Fibroblast of lung (primary cell): ENCODE results near the gene EXOSC7. TPM values are rescaled to one million over a fixed set of nuclear protein-coding genes. Genes with fewer than 3 reads are reported as not detected.
A peak's percentile ranks its signal among the peaks of the same experiment; 100 is the strongest.

Source experiments
- DNase-seq, 2 donors: peaks; one replicate each; pipeline versions ENCODE4 v3.0.0 to v3.0.0-alpha.2; 2010; ENCODE audit warnings: low read depth in 2 of 2
- H2AFZ ChIP-seq: 2 replicates; pipeline ENCODE4 v1.5.1; 2012; ENCODE audit warnings: low read length, control low read depth, inconsistent platforms
- H3K27ac ChIP-seq: 2 replicates; pipeline ENCODE4 v1.5.1; 2011; ENCODE audit warnings: low read length, control low read depth; ENCODE audit not compliant: insufficient read depth
- H3K27me3 ChIP-seq: 2 replicates; pipeline ENCODE4 v1.5.1; 2011; ENCODE audit warnings: mild to moderate bottlenecking, low read length; ENCODE audit not compliant: control insufficient read depth, insufficient read depth
- H3K36me3 ChIP-seq: 2 replicates; pipeline ENCODE4 v1.5.1; 2011; ENCODE audit warnings: low read length; ENCODE audit not compliant: control insufficient read depth, insufficient read depth
- H3K4me1 ChIP-seq: 2 replicates; pipeline ENCODE4 v1.5.1; 2011; ENCODE audit warnings: low read length; ENCODE audit not compliant: control insufficient read depth, insufficient read depth; ENCODE audit errors: extremely low read depth
- H3K4me2 ChIP-seq: 2 replicates; pipeline ENCODE4 v1.5.1; 2011; ENCODE audit warnings: low read length, control low read depth; ENCODE audit not compliant: insufficient read depth; ENCODE audit errors: extremely low read depth
- H3K4me3 ChIP-seq, 4 experiments: fragments of 200-600 bp in 1 of 4; sonication (generic) in 1 of 4; replicated peaks in 1 of 4; 2 replicates each; pipeline ENCODE4 v1.5.1; 2011 to 2016; ENCODE audit warnings: low read length in 4 of 4, low read depth in 3 of 4, mild to moderate bottlenecking in 3 of 4, control low read depth in 2 of 4, inconsistent platforms in 1 of 4, mixed read lengths in 1 of 4; ENCODE audit not compliant: insufficient read depth in 1 of 4; ENCODE audit errors: control extremely low read depth in 1 of 4
- H3K79me2 ChIP-seq: 2 replicates; pipeline ENCODE4 v1.5.1; 2012; ENCODE audit warnings: mild to moderate bottlenecking, low read length, inconsistent platforms; ENCODE audit not compliant: control insufficient read depth, insufficient read depth
- H3K9ac ChIP-seq: 2 replicates; pipeline ENCODE4 v1.5.1; 2011; ENCODE audit warnings: mild to moderate bottlenecking, low read length, control low read depth; ENCODE audit not compliant: insufficient read depth
- H3K9me3 ChIP-seq: 2 replicates; pipeline ENCODE4 v1.5.1; 2012; ENCODE audit warnings: low read depth, low read length; ENCODE audit not compliant: control insufficient read depth, insufficient read depth
- H4K20me1 ChIP-seq: 2 replicates; pipeline ENCODE4 v1.5.1; 2011; ENCODE audit warnings: low read length; ENCODE audit not compliant: control insufficient read depth, insufficient read depth; ENCODE audit errors: extremely low read depth
- CTCF ChIP-seq, 2 donors: IDR thresholded peaks in 1 of 2; conservative IDR thresholded peaks in 1 of 2; 1 replicate in 1 of 2; 2 replicates in 1 of 2; pipeline ENCODE4 v1.5.1; 2011 to 2012; ENCODE audit warnings: low read length in 2 of 2, control low read depth in 1 of 2, inconsistent platforms in 1 of 2, low read depth in 1 of 2, mild to moderate bottlenecking in 1 of 2
- EZH2 ChIP-seq: IDR thresholded peaks from 2 replicates; pipeline ENCODE4 v1.5.1; 2012; ENCODE audit warnings: low read length, control low read depth, mild to moderate bottlenecking; ENCODE audit errors: missing control alignments
- polyA plus RNA-seq, 2 donors: library from polyadenylated mRNA; depleted of rRNA in 1 of 2; stranded (reverse) in 1 of 2; unstranded in 1 of 2; fragments of >200 nt; gene quantifications; 2 replicates each; pipeline ENCODE4 v1.2.1, GENCODE V29; 2011 to 2012; ENCODE audit warnings: missing spikeins in 1 of 2
- total RNA-seq: library from RNA; depleted of rRNA; stranded (reverse); fragments of >200 nt; gene quantifications from 2 replicates; pipeline ENCODE4 v1.2.1, GENCODE V29; 2014

EXOSC7 gene
- total and polyA plus RNA-seq, 2 donors (not counting 1 experiment from before 2014, with no cell fraction given), result 58.8 to 72.5 TPM

- no peak for TF ChIP-seq CTCF (conservative IDR thresholded peaks at IDR 0.05 in 1 of 2, IDR thresholded peaks at IDR 0.05 in 1 of 2; ENCODE audit: low read depth in 1 of 2, low read length in 2 of 2)
- TF ChIP-seq EZH2, result no peak
These were observed 11.3 kb downstream of the EXOSC7 start for GRCh38 chr3:44987332-44987731.

GRCh38 chr3:44988073-44988472 lies 12.0 kb downstream of the EXOSC7 start:
- peak in 1 of 2 donors; percentile 17 for DNase-seq
- H3K27me3 ChIP-seq, result no peaks in the 10 kb centered on the region
- H2AFZ ChIP-seq, result no peak overlapping the region
- peaks cover 4% of the 10 kb centered on the region for H3K4me1 ChIP-seq
- H3K9me3 ChIP-seq, result no peaks in the 10 kb centered on the region
- no peak overlapping the region for H3K4me3 ChIP-seq
- peaks cover 3% of the 10 kb centered on the region for H3K36me3 ChIP-seq
- TF ChIP-seq EZH2 (no peak), CTCF (conservative IDR thresholded peaks at IDR 0.05 in 1 of 2, IDR thresholded peaks at IDR 0.05 in 1 of 2; ENCODE audit: low read depth in 1 of 2, low read length in 2 of 2) (peak; percentile 47 to 64)
- no peaks in the 10 kb centered on the region for H4K20me1 ChIP-seq
- H3K27ac ChIP-seq, result no peak overlapping the region
- no peak overlapping the region for H3K4me2 ChIP-seq
- H3K9ac ChIP-seq, result no peak overlapping the region
- peaks cover 16% of the 10 kb centered on the region for H3K79me2 ChIP-seq

More at GRCh38 chr3:44987332-44987731, 11.3 kb downstream of the EXOSC7 start:
- Histone ChIP-seq H3K9ac (no peak overlapping the region), H4K20me1 (no peaks in the 10 kb centered on the region), H3K27me3 (no peaks in the 10 kb centered on the region), H2AFZ (no peak overlapping the region), H3K27ac (no peak overlapping the region), H3K4me1 (no peaks in the 10 kb centered on the region), H3K9me3 (no peaks in the 10 kb centered on the region), H3K79me2 (peaks cover 19% of the 10 kb centered on the region), H3K4me3 (no peak overlapping the region), H3K4me2 (no peak overlapping the region), H3K36me3 (peaks cover 3% of the 10 kb centered on the region)
- no peak for DNase-seq

- Histone ChIP-seq H3K4me2 (no peak overlapping the region), H2AFZ (no peak overlapping the region), H3K9me3 (no peaks in the 10 kb centered on the region), H3K27me3 (no peaks in the 10 kb centered on the region), H3K9ac (no peak overlapping the region), H4K20me1 (no peaks in the 10 kb centered on the region), H3K4me3 (no peak overlapping the region), H3K27ac (no peak overlapping the region), H3K4me1 (peaks cover 14% of the 10 kb centered on the region), H3K36me3 (peaks cover 3% of the 10 kb centered on the region), H3K79me2 (peaks cover 13% of the 10 kb centered on the region)
- peak in 1 of 2 donors; percentile 37 for DNase-seq
- TF ChIP-seq EZH2, result no peak
- no peak for TF ChIP-seq CTCF (conservative IDR thresholded peaks at IDR 0.05 in 1 of 2, IDR thresholded peaks at IDR 0.05 in 1 of 2; ENCODE audit: low read depth in 1 of 2, low read length in 2 of 2)
These were observed 13.1 kb downstream of the EXOSC7 start for GRCh38 chr3:44989141-44989540.
